AG04449 (cell line): Measurements from ENCODE around the gene EHBP1L1.

Source experiments
- CTCF ChIA-PET: fragments of 350-600 bp; formaldehyde crosslinking; extraction: SDS; loops from one replicate; lab custom pipeline; 2021; ENCODE audit warnings: antibody characterized with exemption; lab: Yijun Ruan, JAX
- POLR2A ChIA-PET: fragments of 400-600, 350-600 bp; formaldehyde crosslinking; extraction: SDS; loops from one replicate; lab custom pipeline; 2020; ENCODE audit warnings: antibody characterized with exemption, inconsistent platforms; lab: Yijun Ruan, JAX
- DNase-seq: peaks from one replicate; pipeline ENCODE4 v3.0.0-alpha.2; 2010; ENCODE audit warnings: low read depth, low spot score
- H3K4me3 ChIP-seq: 2 replicates; pipeline ENCODE4 v1.5.1; 2011; ENCODE audit warnings: low read depth, mild to moderate bottlenecking, control low read depth, low read length
- CTCF ChIP-seq: IDR thresholded peaks from one replicate; pipeline ENCODE4 v1.5.1; 2011; ENCODE audit warnings: mild to moderate bottlenecking, moderate library complexity, low read length, control low read depth, inconsistent platforms; ENCODE audit not compliant: insufficient read depth; ENCODE audit errors: missing control alignments

EHBP1L1 gene

GRCh38 chr11:65641297-65642013 is 65.6 kb downstream of the EHBP1L1 start:
- no peak for TF ChIP-seq CTCF
- ChIA-PET POLR2A (no interaction called here), CTCF (interaction anchor here (0.7 to 1.6 kb wide), 3 partner anchors 22 to 230 kb away, joined by 3 to 5 read pairs (median 3); partner anchors contain the start of gene KAT5)
- no peak for DNase-seq
- no peak overlapping the region for H3K4me3 ChIP-seq
